Natural killer cell treated with Interleukin-12 subunit alpha and Interleukin-12 subunit beta and Interleukin-15 and Interleukin-18, amount 100 ng/mL, for 72 hours (primary cell): ENCODE measurements around the gene PAH. TPM values are rescaled to one million over a fixed set of nuclear protein-coding genes. Genes with fewer than 3 reads are reported as not detected.
A peak's percentile ranks its signal among the peaks of the same experiment; 100 is the strongest.

Experiments
- ATAC-seq, 2 donors: fragments of 150-1000 bp; cut with Tn5 transposase in 1 of 2; sonication (Bioruptor Pico), chemical (Tn5 transposase) in 1 of 2; 2 replicates each; pipeline ENCODE4 v1.10.0; 2021
- DNase-seq: peaks from one replicate; pipeline ENCODE4 v3.0.0; 2022; ENCODE audit warnings: low spot score
- H3K27ac Mint-ChIP-seq, 2 donors: 1 replicate in 1 of 2; 2 replicates in 1 of 2; pipeline ENCODE4 v1.8.0; 2022; ENCODE audit warnings: mixed read lengths in 2 of 2, mild to moderate bottlenecking in 1 of 2, moderate library complexity in 1 of 2
- H3K27me3 Mint-ChIP-seq, 2 donors: 1 replicate in 1 of 2; 2 replicates in 1 of 2; pipeline ENCODE4 v1.8.0; 2022; ENCODE audit warnings: mixed read lengths in 2 of 2
- H3K36me3 Mint-ChIP-seq: one replicate; pipeline ENCODE4 v1.8.0; 2022; ENCODE audit warnings: mixed read lengths
- H3K4me1 Mint-ChIP-seq, 2 donors: 1 replicate in 1 of 2; 2 replicates in 1 of 2; pipeline ENCODE4 v1.8.0; 2022; ENCODE audit warnings: low read depth in 2 of 2, mixed read lengths in 2 of 2, mild to moderate bottlenecking in 1 of 2
- H3K4me3 Mint-ChIP-seq: one replicate; pipeline ENCODE4 v1.8.0; 2022; ENCODE audit warnings: mixed read lengths
- H3K9me3 Mint-ChIP-seq: 2 replicates; pipeline ENCODE4 v1.8.0; 2022; ENCODE audit warnings: mixed read lengths
- total RNA-seq, 2 donors: library from RNA; stranded (reverse); gene quantifications; one replicate each; pipeline ENCODE4 v1.2.3, GENCODE V29; 2022

Gene PAH
- total RNA-seq, 2 donors from 2014 or later: not detected

DNA sequence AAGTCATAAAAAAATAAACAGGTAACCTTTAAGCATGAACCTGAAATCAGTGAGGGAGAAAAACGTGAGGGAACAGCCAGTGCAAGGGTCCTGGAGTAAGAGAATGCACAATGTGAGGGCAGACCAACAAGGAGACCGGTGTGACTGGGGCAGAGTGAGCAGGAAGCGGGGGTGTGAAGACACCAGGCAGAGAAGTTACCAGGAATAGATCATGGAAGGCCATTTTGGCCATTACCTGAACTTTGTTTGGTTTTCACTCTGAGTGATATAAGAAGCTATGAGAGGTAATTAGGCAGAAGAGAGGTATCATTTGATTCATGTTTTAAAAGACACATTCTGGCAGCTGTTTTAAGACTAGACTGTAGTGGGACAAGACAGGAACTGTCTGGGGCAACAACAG, 15.0 kb downstream of the PAH start:
- ATAC-seq (no peak), DNase-seq (no peak)
- H3K27ac Mint-ChIP-seq: no peak overlapping the region
- H3K9me3 Mint-ChIP-seq: peaks cover 3% of the 10 kb centered on the region
- H3K27me3 Mint-ChIP-seq: peaks cover 0 to 14% of the 10 kb centered on the region in 2 donors
- no peaks in the 10 kb centered on the region for H3K4me1 Mint-ChIP-seq
- no peaks in the 10 kb centered on the region for H3K36me3 Mint-ChIP-seq
- no peak overlapping the region for H3K4me3 Mint-ChIP-seq

DNA sequence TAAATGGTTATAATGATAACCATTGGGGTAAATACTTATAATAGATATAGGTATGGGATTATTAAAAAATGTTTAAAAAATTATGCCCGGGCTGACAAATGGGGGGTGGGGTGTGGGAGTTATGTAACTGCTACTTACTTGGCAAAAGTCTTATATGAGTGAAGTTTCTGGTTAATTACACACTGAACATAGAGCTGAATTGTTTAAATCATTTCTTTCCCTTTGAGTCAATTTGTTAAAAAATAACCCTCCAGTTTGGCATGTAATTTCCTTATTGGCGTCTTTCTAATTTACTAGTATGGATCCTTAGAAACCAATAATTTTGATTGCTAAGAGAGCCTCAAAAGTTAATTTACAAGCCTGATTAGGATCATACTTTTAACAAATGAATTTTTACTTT, 16.7 kb downstream of the PAH start:
- Mint-ChIP-seq H3K27ac (no peak overlapping the region), H3K9me3 (peaks cover 3% of the 10 kb centered on the region), H3K4me3 (no peak overlapping the region), H3K27me3 (peaks cover 0 to 14% of the 10 kb centered on the region in 2 donors), H3K36me3 (no peaks in the 10 kb centered on the region), H3K4me1 (no peaks in the 10 kb centered on the region)
- ATAC-seq (no peak), DNase-seq (no peak)

DNA sequence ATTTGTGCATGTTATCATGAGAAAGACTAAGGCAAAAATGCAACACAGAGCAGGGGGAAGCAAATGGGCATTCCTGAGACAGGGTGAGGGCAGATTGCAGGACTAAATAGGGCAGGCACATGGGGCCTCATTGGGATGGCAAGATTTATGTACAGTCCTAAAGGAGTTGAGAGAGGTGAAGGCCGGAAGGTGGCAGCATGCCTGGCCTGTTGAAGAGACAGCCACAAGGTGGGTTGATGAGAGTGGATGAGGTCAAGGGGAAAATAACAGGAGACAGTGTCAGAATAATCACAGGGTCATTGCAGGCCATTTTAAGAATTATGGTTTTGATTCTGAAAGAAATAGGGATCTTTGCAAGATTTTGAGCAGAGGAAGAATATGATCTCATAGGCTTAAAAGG, 21.0 kb downstream of the PAH start:
- DNase-seq (no peak), ATAC-seq (no peak)
- Mint-ChIP-seq H3K36me3 (no peaks in the 10 kb centered on the region), H3K9me3 (no peaks in the 10 kb centered on the region), H3K4me3 (no peak overlapping the region), H3K4me1 (no peaks in the 10 kb centered on the region), H3K27ac (no peak overlapping the region), H3K27me3 (peaks cover 0 to 22% of the 10 kb centered on the region in 2 donors)

DNA sequence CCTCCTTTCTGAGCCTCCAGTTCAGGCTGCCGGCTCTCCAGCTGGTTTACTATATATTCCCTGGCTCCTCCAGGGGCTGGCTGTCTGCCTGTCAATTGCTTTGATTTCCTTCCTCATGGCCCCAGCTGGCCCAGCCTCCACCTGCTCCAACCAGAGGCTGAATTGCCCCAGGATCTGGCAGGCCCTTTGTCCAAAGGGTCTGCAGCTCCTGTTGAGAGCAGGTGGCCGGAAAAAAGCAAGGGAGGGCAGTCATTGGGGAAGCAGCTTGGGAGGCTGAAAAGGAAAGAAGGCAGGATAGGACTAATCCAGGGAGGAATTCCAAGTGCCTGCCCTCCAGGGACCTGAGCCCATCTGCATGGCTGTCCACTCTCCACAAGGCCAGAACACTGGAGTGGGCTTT, 25.3 kb downstream of the PAH start:
- H3K27ac Mint-ChIP-seq: no peak overlapping the region
- H3K9me3 Mint-ChIP-seq: peaks cover 2% of the 10 kb centered on the region
- no peaks in the 10 kb centered on the region for H3K4me1 Mint-ChIP-seq
- ATAC-seq (no peak), DNase-seq (no peak)
- H3K27me3 Mint-ChIP-seq: peaks cover 0 to 23% of the 10 kb centered on the region in 2 donors
- H3K4me3 Mint-ChIP-seq: no peak overlapping the region
- H3K36me3 Mint-ChIP-seq: no peaks in the 10 kb centered on the region

DNA sequence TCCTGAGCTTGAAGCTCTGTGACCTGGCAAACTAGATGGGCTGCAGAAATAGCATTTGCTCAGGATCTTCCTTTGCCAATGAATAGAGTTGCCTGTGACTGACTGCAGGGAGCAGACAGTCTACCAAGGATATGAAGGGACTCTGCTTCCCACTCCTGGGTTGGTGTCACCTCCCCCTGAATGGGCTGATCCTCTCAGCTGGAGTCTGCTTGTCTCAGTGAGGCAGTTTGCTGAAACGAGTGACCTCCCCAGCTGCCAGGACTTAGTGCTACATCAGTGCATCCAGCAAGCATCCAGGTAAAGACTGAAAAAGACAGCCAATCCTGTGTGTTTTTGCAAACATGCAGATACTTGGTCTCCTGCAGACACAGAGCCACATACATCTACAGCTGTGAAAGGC, 28.5 kb downstream of the PAH start:
- ATAC-seq (no peak), DNase-seq (no peak)
- peaks cover 0 to 16% of the 10 kb centered on the region in 2 donors for H3K27me3 Mint-ChIP-seq
- H3K9me3 Mint-ChIP-seq: peaks cover 5% of the 10 kb centered on the region
- no peaks in the 10 kb centered on the region for H3K4me1 Mint-ChIP-seq
- H3K4me3 Mint-ChIP-seq: no peak overlapping the region
- H3K27ac Mint-ChIP-seq: no peak overlapping the region
- no peaks in the 10 kb centered on the region for H3K36me3 Mint-ChIP-seq

DNA sequence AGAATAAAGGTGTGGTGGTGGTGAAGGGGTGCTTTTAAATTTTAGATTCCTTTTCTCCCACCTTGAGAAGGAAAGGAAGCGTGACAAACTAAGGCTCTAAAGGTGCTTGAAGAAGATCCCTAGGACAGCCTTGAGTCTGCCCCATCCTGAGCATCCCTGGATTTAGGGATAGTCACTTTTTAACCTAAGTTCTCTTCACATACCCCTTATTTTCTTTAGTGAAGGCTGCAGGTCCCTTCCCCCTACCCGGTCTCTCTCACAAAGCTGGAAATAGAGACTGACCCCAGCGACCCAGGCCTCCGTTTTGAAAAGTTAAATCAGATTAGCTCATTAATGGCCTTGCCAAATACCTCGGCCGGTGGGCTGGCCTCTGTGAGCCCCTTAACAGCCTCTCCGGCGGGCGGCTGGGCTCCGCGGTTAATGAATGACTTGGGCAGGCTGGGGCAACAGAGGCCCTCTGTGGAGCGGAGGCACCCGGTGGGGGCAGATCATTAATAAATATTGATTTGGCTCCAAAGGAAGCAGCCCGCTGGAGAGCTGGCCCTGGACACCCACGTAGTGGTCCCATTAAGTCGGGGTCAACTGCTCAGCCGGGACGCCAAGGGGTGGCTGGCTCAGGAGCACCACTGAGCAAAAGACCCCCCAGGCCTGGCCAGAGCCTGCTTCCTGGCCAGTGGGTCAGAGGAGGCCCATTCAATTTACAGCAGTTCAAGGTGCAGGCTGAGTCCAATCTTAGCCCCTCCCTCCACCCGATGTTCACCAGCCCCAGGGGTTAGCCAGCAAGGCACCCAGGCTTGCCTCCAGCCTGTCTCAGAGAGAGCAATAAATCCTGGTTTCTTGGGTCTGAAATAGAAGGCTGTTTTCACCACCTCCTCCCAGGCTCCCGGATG, 31.8 kb downstream of the PAH start:
- no peak overlapping the region for H3K27ac Mint-ChIP-seq
- no peaks in the 10 kb centered on the region for H3K36me3 Mint-ChIP-seq
- H3K27me3 Mint-ChIP-seq: peaks cover 0 to 12% of the 10 kb centered on the region in 2 donors
- peaks cover 5% of the 10 kb centered on the region for H3K9me3 Mint-ChIP-seq
- ATAC-seq: peak in 1 of 2 donors; percentile 27
- peak; percentile 60 for DNase-seq
- H3K4me3 Mint-ChIP-seq: no peak overlapping the region
- H3K4me1 Mint-ChIP-seq: no peaks in the 10 kb centered on the region

DNA sequence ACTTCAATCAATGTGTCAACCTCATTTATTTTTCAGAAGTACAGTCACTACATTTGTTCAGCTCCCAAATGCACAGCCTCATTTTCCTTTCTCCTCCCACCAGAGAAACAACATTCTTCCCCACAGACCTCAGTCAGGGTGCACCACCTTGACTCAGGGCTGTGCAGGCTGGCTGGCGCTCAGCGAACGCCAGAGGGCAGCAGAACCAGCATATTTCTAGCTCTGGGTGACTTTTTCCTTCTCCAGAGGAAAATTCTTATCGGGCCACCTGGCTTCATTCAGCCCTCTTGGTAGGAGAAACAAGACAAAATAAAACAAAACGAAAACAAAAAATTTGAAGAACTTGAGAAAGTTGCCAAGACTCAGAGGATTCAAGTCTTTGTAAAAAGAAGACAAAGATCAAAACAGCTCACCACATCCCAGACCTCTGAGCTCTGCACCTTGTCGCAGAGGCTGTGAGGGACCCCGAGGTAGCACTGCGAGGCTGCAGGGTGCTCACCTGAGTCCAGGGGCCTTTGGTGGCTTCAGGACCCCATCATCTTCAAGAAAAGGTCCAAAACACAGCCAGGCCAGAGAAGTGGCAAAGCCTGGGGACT, 33.7 kb downstream of the PAH start:
- no peak overlapping the region for H3K4me3 Mint-ChIP-seq
- no peak for ATAC-seq

DNA sequence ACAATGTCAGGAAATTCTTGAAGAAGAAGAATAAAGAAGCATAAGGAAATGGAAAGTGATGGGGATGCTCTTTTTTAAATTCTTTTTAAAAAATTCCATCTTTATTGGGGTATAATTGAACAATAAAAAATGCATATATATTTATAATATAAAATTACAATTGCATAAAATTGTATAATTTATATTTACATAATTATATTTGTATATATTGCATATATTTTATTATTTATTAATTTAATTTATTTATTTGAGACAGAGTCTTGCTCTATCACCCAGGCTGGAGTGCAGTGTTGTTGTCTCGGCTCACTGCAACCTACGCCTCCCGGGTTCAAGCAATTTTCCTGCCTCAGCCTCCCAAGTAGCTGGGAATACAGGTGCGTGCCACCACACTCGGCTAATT, 36.3 kb downstream of the PAH start:
- ATAC-seq (no peak), DNase-seq (no peak)
- Mint-ChIP-seq H3K36me3 (no peaks in the 10 kb centered on the region), H3K27ac (no peak overlapping the region), H3K4me1 (no peaks in the 10 kb centered on the region), H3K27me3 (peaks cover 2 to 13% of the 10 kb centered on the region in 2 donors), H3K9me3 (no peaks in the 10 kb centered on the region), H3K4me3 (no peak overlapping the region)

More for the DNA sequence above, 33.7 kb downstream of the PAH start:
- H3K4me1 Mint-ChIP-seq: no peaks in the 10 kb centered on the region
- DNase-seq: no peak
- H3K36me3 Mint-ChIP-seq: no peaks in the 10 kb centered on the region
- no peak overlapping the region for H3K27ac Mint-ChIP-seq
- peaks cover 0 to 6% of the 10 kb centered on the region in 2 donors for H3K27me3 Mint-ChIP-seq
- H3K9me3 Mint-ChIP-seq: peaks cover 5% of the 10 kb centered on the region

DNA sequence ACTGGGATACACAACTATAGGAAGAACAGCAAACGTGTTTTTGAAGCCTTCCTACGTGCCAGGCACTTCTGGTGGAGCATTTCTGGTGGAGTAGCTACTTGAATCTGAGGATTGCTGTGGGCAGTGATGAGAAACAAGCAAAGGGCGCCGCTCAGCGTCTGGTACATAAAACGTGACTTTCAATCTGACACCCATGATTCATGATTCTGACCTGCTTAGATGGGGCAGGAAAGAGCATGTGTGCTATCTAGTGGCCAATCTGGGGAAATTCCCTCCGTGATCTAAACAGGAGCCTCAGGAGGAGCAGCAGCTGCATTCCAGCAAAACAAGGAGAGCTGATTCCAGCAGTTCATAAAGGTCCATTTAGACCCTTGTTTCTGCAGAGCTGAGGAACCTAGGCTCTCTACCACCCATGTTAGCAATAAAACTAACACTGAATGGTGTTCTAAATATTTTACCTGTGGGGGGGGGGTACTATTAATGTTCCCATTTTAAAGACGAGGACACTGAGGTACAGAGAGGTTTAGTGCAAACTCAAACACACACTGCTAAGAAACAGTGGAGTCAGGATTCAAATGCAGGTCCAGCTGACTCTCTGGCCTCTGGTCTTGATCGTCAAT, 37.8 kb downstream of the PAH start:
- DNase-seq (no peak), ATAC-seq (no peak)
- no peak overlapping the region for H3K27ac Mint-ChIP-seq
- no peaks in the 10 kb centered on the region for H3K9me3 Mint-ChIP-seq
- peaks cover 4 to 13% of the 10 kb centered on the region in 2 donors for H3K27me3 Mint-ChIP-seq
- no peaks in the 10 kb centered on the region for H3K4me1 Mint-ChIP-seq
- no peaks in the 10 kb centered on the region for H3K36me3 Mint-ChIP-seq
- no peak overlapping the region for H3K4me3 Mint-ChIP-seq

DNA sequence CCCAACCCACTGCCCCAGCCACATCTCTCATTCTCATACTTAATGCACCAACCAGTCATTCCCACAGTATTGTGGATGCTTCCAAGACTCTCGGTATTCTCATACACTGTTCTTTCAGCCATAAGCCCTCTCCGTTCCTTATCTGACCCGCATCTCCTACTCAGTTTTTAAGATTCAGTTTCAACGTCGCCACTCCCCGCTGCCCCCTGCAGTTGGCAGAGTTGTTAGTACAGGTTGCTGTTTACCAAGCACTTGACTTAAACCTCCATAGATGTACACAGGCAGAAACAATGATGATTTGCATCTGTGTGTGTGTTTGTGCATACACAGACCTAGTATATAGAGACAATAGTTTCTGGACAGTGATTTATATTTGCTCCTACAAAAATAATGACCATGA, 40.2 kb downstream of the PAH start:
- ATAC-seq: no peak
- no peaks in the 10 kb centered on the region for H3K4me1 Mint-ChIP-seq
- no peak overlapping the region for H3K27ac Mint-ChIP-seq
- peaks cover 3% of the 10 kb centered on the region for H3K9me3 Mint-ChIP-seq
- H3K36me3 Mint-ChIP-seq: no peaks in the 10 kb centered on the region
- no peak for DNase-seq
- peaks cover 7 to 13% of the 10 kb centered on the region in 2 donors for H3K27me3 Mint-ChIP-seq
- H3K4me3 Mint-ChIP-seq: no peak overlapping the region

DNA sequence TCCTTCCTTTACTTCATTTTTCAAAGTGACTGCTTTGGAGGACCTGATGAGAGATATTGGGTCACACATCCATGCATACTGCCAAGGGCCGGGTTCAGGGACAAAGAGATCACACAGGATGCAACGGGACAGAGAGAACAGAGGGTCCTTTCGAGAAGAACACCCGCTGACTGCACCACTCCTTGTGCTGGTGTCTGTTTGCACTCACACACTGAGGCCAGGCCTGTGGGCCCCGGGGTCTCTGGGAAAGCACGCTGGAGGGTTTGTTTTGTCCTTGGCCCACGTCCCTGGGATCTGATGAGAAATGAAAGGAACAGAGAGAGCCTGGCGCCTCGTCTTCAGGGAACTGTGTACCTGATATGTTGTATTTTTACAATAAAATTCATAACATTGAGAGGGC, 42.2 kb downstream of the PAH start:
- peaks cover 3% of the 10 kb centered on the region for H3K9me3 Mint-ChIP-seq
- no peak overlapping the region for H3K4me3 Mint-ChIP-seq
- no peaks in the 10 kb centered on the region for H3K4me1 Mint-ChIP-seq
- H3K27ac Mint-ChIP-seq: no peak overlapping the region
- ATAC-seq (no peak), DNase-seq (no peak)
- peaks cover 7% of the 10 kb centered on the region in 2 donors for H3K27me3 Mint-ChIP-seq
- H3K36me3 Mint-ChIP-seq: no peaks in the 10 kb centered on the region

DNA sequence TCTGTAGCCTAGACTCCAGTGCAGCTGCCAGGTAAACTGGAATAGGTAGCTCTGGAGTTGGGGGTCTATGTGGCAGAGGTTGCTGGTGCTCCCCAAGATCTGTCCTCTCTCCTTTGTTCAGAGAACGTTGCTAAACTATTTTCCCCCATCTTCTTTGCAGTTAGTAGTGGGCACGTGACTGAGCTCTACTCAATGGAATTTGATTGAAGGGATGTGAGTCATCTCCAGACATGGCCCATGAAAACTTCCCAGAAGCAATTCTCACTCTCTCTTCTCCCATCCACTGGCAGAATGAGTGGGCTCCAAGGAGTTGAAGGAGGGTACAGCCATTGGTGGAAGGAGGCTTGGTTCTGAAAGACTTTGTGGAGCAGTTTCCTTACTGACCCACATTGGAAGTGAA, 44.0 kb downstream of the PAH start:
- ATAC-seq: no peak
- DNase-seq: no peak
- peaks cover 7% of the 10 kb centered on the region in 2 donors for H3K27me3 Mint-ChIP-seq
- no peaks in the 10 kb centered on the region for H3K36me3 Mint-ChIP-seq
- H3K9me3 Mint-ChIP-seq: peaks cover 3% of the 10 kb centered on the region
- H3K4me3 Mint-ChIP-seq: no peak overlapping the region
- no peak overlapping the region for H3K27ac Mint-ChIP-seq
- no peaks in the 10 kb centered on the region for H3K4me1 Mint-ChIP-seq

DNA sequence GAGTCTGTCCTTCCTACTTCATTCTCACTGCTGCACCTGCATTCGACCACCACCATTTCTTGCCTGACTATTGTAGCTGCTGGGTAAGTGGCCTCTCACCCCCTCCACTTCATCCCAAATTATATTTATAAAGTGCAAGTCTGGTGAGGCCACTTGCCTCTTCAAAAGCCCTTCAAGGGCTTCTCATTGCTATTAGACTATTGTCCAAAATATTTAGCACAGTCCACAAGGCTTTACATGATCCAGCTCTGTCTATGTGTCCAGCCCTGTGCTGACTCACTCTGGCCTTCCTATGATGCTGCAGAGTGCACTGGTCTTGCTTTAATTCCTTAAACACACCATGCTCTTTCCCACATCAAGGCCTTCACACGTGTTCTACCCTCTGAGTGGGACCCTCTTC, 46.0 kb downstream of the PAH start:
- ATAC-seq (no peak), DNase-seq (no peak)
- H3K27me3 Mint-ChIP-seq: peaks cover 0 to 5% of the 10 kb centered on the region in 2 donors
- H3K4me1 Mint-ChIP-seq: no peaks in the 10 kb centered on the region
- no peak overlapping the region for H3K4me3 Mint-ChIP-seq
- H3K9me3 Mint-ChIP-seq: peaks cover 3% of the 10 kb centered on the region
- no peak overlapping the region for H3K27ac Mint-ChIP-seq
- H3K36me3 Mint-ChIP-seq: no peaks in the 10 kb centered on the region

DNA sequence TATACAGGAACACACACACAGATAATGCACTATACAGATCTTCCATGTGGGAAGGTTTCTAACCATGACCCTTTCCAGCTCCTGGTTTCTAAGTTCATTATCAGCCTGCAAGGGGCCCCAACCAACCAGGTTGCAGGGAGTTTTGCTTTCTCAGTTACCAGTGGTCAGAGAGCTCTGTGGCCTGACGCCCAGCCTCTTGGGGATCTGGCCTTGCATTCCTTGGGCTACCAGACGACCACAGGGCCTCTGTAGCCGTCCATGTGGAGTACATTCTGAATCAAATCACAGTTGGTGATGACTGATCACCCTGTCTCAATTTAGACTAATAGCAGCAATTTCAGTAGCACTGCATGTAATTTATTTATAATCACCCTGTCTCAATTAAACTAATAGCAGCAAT, 47.5 kb downstream of the PAH start:
- Mint-ChIP-seq H3K36me3 (no peaks in the 10 kb centered on the region), H3K4me1 (no peaks in the 10 kb centered on the region), H3K27me3 (peaks cover 0 to 3% of the 10 kb centered on the region in 2 donors), H3K4me3 (no peak overlapping the region), H3K27ac (no peak overlapping the region), H3K9me3 (peaks cover 3% of the 10 kb centered on the region)
- no peak for DNase-seq
- ATAC-seq: no peak
